AG09319 (cell line): Measurements from ENCODE around the gene RGS11.

ENCODE experiments used
- DNase-seq: peaks from one replicate; pipeline ENCODE4 v3.0.0-alpha.2; 2010; ENCODE audit warnings: low read depth; ENCODE audit errors: extremely low read depth
- TF ChIP-seq, protein P1 (sequence below): IDR thresholded peaks from 2 replicates; pipeline ENCODE4 v1.5.1; 2011; ENCODE audit warnings: low read depth, mild to moderate bottlenecking, inconsistent platforms, low read length, moderate library complexity

The RGS11 gene

DNA sequence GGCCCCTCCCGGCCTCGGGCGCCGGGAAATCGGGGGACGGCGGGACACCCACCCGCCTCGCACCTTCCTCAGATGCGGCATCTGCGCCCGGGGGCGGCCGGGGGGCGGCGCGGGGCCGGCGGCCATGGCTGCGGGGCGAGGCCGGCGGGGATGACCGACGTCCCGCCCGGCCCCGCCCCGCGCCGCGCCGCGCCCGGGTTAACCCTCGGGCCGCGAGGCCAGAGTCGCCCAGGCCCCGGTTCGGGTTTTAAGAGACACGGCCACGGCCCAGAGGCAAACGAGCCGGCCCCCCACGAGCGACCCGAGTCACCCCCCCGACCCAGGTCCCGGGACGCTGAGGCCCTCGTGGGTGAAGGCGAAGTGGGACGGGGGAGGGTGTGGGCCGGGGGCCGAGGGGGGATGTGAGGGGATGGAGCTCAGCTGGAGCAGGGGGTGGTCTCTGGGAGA is at the start of gene RGS11:
TSS of gene RGS11 (minus strand) at position 159 of the 447 bp plus-strand sequence. CDS start at position 126, 33 bp downstream.
- DNase-seq, result no peak

GRCh38 chr16:324451-325334 is 48.9 kb upstream of the RGS11 start:
- TF ChIP-seq, protein P1, sequence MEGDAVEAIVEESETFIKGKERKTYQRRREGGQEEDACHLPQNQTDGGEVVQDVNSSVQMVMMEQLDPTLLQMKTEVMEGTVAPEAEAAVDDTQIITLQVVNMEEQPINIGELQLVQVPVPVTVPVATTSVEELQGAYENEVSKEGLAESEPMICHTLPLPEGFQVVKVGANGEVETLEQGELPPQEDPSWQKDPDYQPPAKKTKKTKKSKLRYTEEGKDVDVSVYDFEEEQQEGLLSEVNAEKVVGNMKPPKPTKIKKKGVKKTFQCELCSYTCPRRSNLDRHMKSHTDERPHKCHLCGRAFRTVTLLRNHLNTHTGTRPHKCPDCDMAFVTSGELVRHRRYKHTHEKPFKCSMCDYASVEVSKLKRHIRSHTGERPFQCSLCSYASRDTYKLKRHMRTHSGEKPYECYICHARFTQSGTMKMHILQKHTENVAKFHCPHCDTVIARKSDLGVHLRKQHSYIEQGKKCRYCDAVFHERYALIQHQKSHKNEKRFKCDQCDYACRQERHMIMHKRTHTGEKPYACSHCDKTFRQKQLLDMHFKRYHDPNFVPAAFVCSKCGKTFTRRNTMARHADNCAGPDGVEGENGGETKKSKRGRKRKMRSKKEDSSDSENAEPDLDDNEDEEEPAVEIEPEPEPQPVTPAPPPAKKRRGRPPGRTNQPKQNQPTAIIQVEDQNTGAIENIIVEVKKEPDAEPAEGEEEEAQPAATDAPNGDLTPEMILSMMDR, result no peak
- no peak for DNase-seq

More for the DNA sequence above, at the start of gene RGS11:
- TF ChIP-seq, protein P1, result no peak

GRCh38 chr16:324201-324450 is 48.4 kb upstream of the RGS11 start:
- DNase-seq, result no peak
- TF ChIP-seq, protein P1, result no peak

- TF ChIP-seq, protein P1, result no peak
Measured at GRCh38 chr16:322476-323143, 46.9 kb upstream of the RGS11 start.

DNA sequence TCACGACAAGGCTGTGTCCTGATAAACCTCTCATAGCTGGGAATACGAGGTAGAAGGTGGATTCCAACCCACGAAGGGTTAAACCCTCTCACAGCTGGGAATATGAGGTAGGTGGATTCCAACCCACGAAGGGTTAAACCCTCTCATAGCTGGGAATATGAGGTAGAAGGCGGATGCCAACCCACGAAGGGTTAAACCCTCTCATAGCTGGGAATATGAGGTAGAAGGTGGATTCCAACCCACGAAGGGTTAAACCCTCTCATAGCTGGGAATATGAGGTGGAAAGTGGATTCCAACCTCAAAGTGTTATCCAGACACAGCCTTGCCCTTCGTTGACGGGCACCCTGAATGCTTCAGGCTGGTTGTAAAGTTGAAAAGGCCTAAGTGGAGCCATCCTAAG is 45.8 kb upstream of the RGS11 start:
- TF ChIP-seq, protein P1, result no peak
- no peak for DNase-seq

More at GRCh38 chr16:322476-323143, 46.9 kb upstream of the RGS11 start:
- DNase-seq, result no peak

GRCh38 chr16:320206-320605 is 44.5 kb upstream of the RGS11 start:
- TF ChIP-seq, protein P1, result no peak
- no peak for DNase-seq

- TF ChIP-seq, protein P1, result no peak
- no peak for DNase-seq
Measured at GRCh38 chr16:318628-319027, 42.9 kb upstream of the RGS11 start.
